Sigmoid colon (tissue), 4 donors: ENCODE data around the gene LRRTM4.

Source experiments
- EP300 ChIP-seq, 4 donors: sonication (generic); formaldehyde crosslinking; IDR thresholded peaks; one replicate each; pipeline ENCODE4 v1.6.1; 2017; ENCODE audit warnings: antibody characterized with exemption in 4 of 4
- POLR2A ChIP-seq, 2 donors: fragments of 450-650 bp; IDR thresholded peaks; one replicate each; pipeline ENCODE4 v1.6.1; 2016; ENCODE audit warnings: antibody characterized with exemption in 2 of 2, mild to moderate bottlenecking in 2 of 2, moderate library complexity in 2 of 2
- POLR2AphosphoS5 ChIP-seq, 4 donors: sonication (generic); formaldehyde crosslinking; IDR thresholded peaks; one replicate each; pipeline ENCODE4 v1.6.1; 2017; ENCODE audit warnings: antibody characterized with exemption in 4 of 4
- TF ChIP-seq, protein P1 (sequence below), 4 experiments: fragments of 450-650 bp in 3 of 4; fragments of 200-600 bp in 1 of 4; IDR thresholded peaks; one replicate each; pipeline ENCODE4 v1.5.1; 2016 to 2019; ENCODE audit warnings: antibody characterized with exemption in 4 of 4, mild to moderate bottlenecking in 3 of 4, moderate library complexity in 2 of 4

DNA sequence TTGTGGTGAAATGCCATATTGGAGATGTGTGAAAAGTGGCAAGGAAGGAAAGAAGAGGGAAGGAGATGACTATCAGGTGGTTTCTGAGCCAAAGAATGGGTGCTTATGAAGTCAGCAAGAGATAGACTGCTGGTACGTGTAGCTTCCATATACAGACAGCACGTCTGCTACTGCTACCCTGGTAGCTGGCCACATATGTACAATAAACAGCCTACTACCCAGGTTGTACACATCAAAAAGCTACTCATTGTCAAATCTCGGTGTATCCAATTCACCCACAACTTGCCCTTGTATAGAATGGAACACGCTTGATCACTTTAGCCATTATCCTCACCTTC lies 761.8 kb downstream of the LRRTM4 start:
- TF ChIP-seq, protein P1, sequence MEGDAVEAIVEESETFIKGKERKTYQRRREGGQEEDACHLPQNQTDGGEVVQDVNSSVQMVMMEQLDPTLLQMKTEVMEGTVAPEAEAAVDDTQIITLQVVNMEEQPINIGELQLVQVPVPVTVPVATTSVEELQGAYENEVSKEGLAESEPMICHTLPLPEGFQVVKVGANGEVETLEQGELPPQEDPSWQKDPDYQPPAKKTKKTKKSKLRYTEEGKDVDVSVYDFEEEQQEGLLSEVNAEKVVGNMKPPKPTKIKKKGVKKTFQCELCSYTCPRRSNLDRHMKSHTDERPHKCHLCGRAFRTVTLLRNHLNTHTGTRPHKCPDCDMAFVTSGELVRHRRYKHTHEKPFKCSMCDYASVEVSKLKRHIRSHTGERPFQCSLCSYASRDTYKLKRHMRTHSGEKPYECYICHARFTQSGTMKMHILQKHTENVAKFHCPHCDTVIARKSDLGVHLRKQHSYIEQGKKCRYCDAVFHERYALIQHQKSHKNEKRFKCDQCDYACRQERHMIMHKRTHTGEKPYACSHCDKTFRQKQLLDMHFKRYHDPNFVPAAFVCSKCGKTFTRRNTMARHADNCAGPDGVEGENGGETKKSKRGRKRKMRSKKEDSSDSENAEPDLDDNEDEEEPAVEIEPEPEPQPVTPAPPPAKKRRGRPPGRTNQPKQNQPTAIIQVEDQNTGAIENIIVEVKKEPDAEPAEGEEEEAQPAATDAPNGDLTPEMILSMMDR (IDR thresholded peaks at IDR 0.05), result no peak
- TF ChIP-seq POLR2A (IDR thresholded peaks at IDR 0.05) (no peak), POLR2AphosphoS5 (IDR thresholded peaks at IDR 0.05) (no peak), EP300 (IDR thresholded peaks at IDR 0.05) (no peak)
